Measurements from ENCODE around the gene SELENOF.

- no peak for TF ChIP-seq CTCF (IDR thresholded peaks at IDR 0.05)
- TF ChIP-seq POLR2AphosphoS5 (IDR thresholded peaks at IDR 0.05) = no peak
Observed at GRCh38 chr1:86913399-86913895, 479 bp downstream of the SELENOF start.
